ENCODE measurements around the gene ACIN1.

DNA sequence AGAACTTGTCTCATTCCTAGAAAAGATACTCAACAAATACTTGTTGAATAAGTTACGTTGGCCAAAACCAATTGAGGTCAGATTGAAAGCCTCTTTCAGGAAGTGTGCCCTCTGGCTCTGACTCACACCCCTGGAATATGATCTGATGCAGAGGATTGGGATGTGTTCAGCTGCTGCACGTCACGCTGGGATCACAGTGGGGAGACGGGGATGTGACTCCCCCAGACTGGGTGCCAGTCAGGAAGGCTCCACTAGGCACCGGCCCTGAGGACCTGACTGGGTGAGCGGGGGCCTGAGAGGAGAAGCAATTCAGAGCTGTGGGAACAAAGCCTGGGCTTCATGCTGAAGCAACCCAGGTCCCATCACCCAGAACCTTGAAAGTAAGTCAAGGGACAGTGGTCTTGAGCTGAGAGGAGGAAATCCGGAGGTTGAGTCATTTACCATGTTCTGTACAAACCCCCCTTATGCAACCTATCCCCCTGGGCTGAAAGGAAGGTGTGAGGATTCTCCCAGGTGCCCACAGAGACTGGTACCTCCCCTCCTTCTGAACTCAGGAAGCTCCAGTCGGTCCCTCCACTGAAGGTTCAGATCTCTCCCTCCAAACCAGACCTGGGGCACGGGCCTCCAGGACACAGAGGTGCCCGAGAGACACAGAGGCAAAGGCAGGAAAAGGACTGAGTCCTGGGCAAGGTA lies 20.2 kb upstream of the ACIN1 start:
- TF ChIP-seq, protein P1, sequence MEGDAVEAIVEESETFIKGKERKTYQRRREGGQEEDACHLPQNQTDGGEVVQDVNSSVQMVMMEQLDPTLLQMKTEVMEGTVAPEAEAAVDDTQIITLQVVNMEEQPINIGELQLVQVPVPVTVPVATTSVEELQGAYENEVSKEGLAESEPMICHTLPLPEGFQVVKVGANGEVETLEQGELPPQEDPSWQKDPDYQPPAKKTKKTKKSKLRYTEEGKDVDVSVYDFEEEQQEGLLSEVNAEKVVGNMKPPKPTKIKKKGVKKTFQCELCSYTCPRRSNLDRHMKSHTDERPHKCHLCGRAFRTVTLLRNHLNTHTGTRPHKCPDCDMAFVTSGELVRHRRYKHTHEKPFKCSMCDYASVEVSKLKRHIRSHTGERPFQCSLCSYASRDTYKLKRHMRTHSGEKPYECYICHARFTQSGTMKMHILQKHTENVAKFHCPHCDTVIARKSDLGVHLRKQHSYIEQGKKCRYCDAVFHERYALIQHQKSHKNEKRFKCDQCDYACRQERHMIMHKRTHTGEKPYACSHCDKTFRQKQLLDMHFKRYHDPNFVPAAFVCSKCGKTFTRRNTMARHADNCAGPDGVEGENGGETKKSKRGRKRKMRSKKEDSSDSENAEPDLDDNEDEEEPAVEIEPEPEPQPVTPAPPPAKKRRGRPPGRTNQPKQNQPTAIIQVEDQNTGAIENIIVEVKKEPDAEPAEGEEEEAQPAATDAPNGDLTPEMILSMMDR (optimal IDR thresholded peaks at IDR 0.05 in 1 of 3, IDR thresholded peaks at IDR 0.05 in 1 of 3, conservative IDR thresholded peaks at IDR 0.05 in 1 of 3; ENCODE audit: extremely low read depth in 1 of 3, insufficient read depth in 2 of 3, low read length in 3 of 3), result no peak
- TF ChIP-seq EZH2 (IDR thresholded peaks at IDR 0.05; ENCODE audit: low read length), result no peak

Measured in keratinocyte (primary cell).